PC-3 (cell line): Measurements from ENCODE around the gene MRC2. TPM values are rescaled to one million over a fixed set of nuclear protein-coding genes. Genes with fewer than 3 reads are reported as not detected.
"Not testable (repeated sequence)": the region's sequence is repeated elsewhere in the genome, so short reads cannot be mapped to it uniquely, and the experiment has no call there.

Source experiments
- ATAC-seq: fragments of 200-7000 bp; cut with Tn5 transposase; 2 replicates; pipeline ENCODE4 v1.9.1; 2020; ENCODE audit warnings: mild to moderate bottlenecking, moderate library complexity
- BruUV-seq: library from RNA; stranded (reverse); fragments of 400-500 nt; replicated peaks from 2 replicates; lab custom pipeline; 2021; lab: Mats Ljungman, UMichigan
- CTCF ChIA-PET: fragments of 300-600 bp; sonication (Branson Sonifier 250); formaldehyde crosslinking; loops from one replicate; lab custom pipeline; 2022; ENCODE audit warnings: antibody characterized with exemption; lab: Charles Lee
- POLR2A ChIA-PET: fragments of 300-600 bp; sonication (Branson Sonifier 250); formaldehyde crosslinking; loops from one replicate; lab custom pipeline; 2022; ENCODE audit warnings: antibody characterized with exemption; ENCODE audit not compliant: unreplicated experiment; lab: Charles Lee
- DNase-seq: peaks from one replicate; pipeline ENCODE4 v3.0.0-alpha.2; 2015
- H2AFZ ChIP-seq: fragments of 300-600 bp; sonication (generic); 2 replicates; pipeline ENCODE4 v1.6.0; 2016; ENCODE audit warnings: antibody characterized with exemption, low read length
- H3F3A ChIP-seq: fragments of 300-600 bp; sonication (generic); one replicate; pipeline ENCODE4 v1.6.0; 2017; ENCODE audit warnings: antibody characterized with exemption, low read length, control low read depth, mild to moderate bottlenecking; ENCODE audit not compliant: unreplicated experiment
- H3K27ac ChIP-seq: fragments of 300-600 bp; sonication (generic); 2 replicates; pipeline ENCODE4 v1.5.1; 2016; ENCODE audit warnings: mild to moderate bottlenecking, low read length
- H3K27me3 ChIP-seq: fragments of 300-600 bp; sonication (generic); 2 replicates; pipeline ENCODE4 v1.6.1; 2016; ENCODE audit warnings: low read length, mixed read lengths
- H3K36me3 ChIP-seq: fragments of 300-600 bp; sonication (generic); 2 replicates; pipeline ENCODE4 v1.6.1; 2016; ENCODE audit warnings: low read depth, mixed run types, low read length, mixed read lengths
- H3K4me1 ChIP-seq: fragments of 300-600 bp; sonication (generic); 2 replicates; pipeline ENCODE4 v1.5.1; 2016; ENCODE audit warnings: low read length; ENCODE audit not compliant: insufficient read depth
- H3K4me2 ChIP-seq: fragments of 300-600 bp; sonication (generic); 2 replicates; pipeline ENCODE4 v1.6.0; 2016; ENCODE audit warnings: low read length
- H3K4me3 ChIP-seq: fragments of 300-600 bp; sonication (generic); 2 replicates; pipeline ENCODE4 v1.5.1; 2016; ENCODE audit warnings: mild to moderate bottlenecking, low read length, mixed read lengths
- H3K79me2 ChIP-seq: fragments of 300-600 bp; sonication (generic); 2 replicates; pipeline ENCODE4 v1.6.1; 2017; ENCODE audit warnings: low read length, mixed read lengths
- H3K9ac ChIP-seq: fragments of 300-600 bp; sonication (generic); 2 replicates; pipeline ENCODE4 v1.6.0; 2016; ENCODE audit warnings: mild to moderate bottlenecking, low read length
- H3K9me2 ChIP-seq: fragments of 300-600 bp; sonication (generic); replicated peaks from 2 replicates; pipeline ENCODE4 v1.6.1; 2016; ENCODE audit warnings: mixed run types, low read length, mixed read lengths
- H3K9me3 ChIP-seq: fragments of 300-600 bp; sonication (generic); 2 replicates; pipeline ENCODE4 v1.6.1; 2016; ENCODE audit warnings: low read length, mixed read lengths
- H4K20me1 ChIP-seq: fragments of 300-600 bp; sonication (generic); 2 replicates; pipeline ENCODE4 v1.6.1; 2016; ENCODE audit warnings: low read length, mixed read lengths
- CTCF ChIP-seq: fragments of 300-600 bp; sonication (generic); conservative IDR thresholded peaks from 2 replicates; pipeline ENCODE4 v1.5.1; 2017; ENCODE audit warnings: antibody characterized with exemption, low read depth, mild to moderate bottlenecking, low read length
- EZH2 ChIP-seq: fragments of 300-600 bp; sonication (generic); IDR thresholded peaks from one replicate; pipeline ENCODE4 v1.6.1; 2017; ENCODE audit warnings: antibody characterized with exemption, mild to moderate bottlenecking, low read length; ENCODE audit not compliant: unreplicated experiment
- EZH2phosphoT487 ChIP-seq: fragments of 300-600 bp; sonication (generic); IDR thresholded peaks from 2 replicates; pipeline ENCODE4 v1.6.1; 2018; ENCODE audit warnings: mild to moderate bottlenecking, antibody characterized with exemption, low read length, borderline replicate concordance
- intact Hi-C: fragments of 100-400 bp; cut with micrococcal nuclease; formaldehyde crosslinking; loops from 2 replicates; pipeline ENCODE4 v1.9.0; 2023
- total RNA-seq: library from RNA; depleted of rRNA; stranded (reverse); fragments of >200 nt; gene quantifications from 2 replicates; pipeline ENCODE4 v1.2.3, GENCODE V29; 2014

The MRC2 gene
- total RNA-seq, 1 experiment from 2014 or later: 13.5 TPM

GRCh38 chr17:62605588-62605987 is 21.9 kb upstream of the MRC2 start:
- Histone ChIP-seq H3K36me3 (peaks cover 54% of the 10 kb centered on the region), H3F3A (no peaks in the 10 kb centered on the region), H3K79me2 (no peaks in the 10 kb centered on the region), H3K4me2 (no peak overlapping the region), H3K27me3 (no peaks in the 10 kb centered on the region), H3K4me1 (no peaks in the 10 kb centered on the region), H3K4me3 (no peak overlapping the region), H2AFZ (no peak overlapping the region), H3K27ac (no peak overlapping the region), H3K9me3 (no peaks in the 10 kb centered on the region), H3K9ac (no peak overlapping the region), H3K9me2 (no peaks in the 10 kb centered on the region), H4K20me1 (no peaks in the 10 kb centered on the region)
- POLR2A ChIA-PET: no interaction called here
- no TSS peak for BruUV-seq
- DNase-seq (no peak), ATAC-seq (no peak)
- CTCF ChIA-PET: no interaction called here
- intact Hi-C loops: no loop called here
- TF ChIP-seq EZH2phosphoT487: no peak
- no peak for TF ChIP-seq EZH2
- TF ChIP-seq CTCF: no peak

- DNase-seq (no peak), ATAC-seq (no peak)
- Histone ChIP-seq H3K79me2 (no peaks in the 10 kb centered on the region), H3K27me3 (no peaks in the 10 kb centered on the region), H3K4me3 (no peak overlapping the region), H3K9ac (no peak overlapping the region), H3K4me1 (no peaks in the 10 kb centered on the region), H4K20me1 (no peaks in the 10 kb centered on the region), H3F3A (no peaks in the 10 kb centered on the region), H3K27ac (no peak overlapping the region), H3K9me2 (no peaks in the 10 kb centered on the region), H2AFZ (no peak overlapping the region), H3K9me3 (no peaks in the 10 kb centered on the region), H3K4me2 (no peak overlapping the region), H3K36me3 (peaks cover 53% of the 10 kb centered on the region)
- POLR2A ChIA-PET: no interaction called here
- no peak for TF ChIP-seq EZH2phosphoT487
- no peak for TF ChIP-seq EZH2
- TF ChIP-seq CTCF: no peak
- intact Hi-C loops: no loop called here
- no TSS peak for BruUV-seq
- CTCF ChIA-PET: no interaction called here
Observed at GRCh38 chr17:62611292-62611691, 16.2 kb upstream of the MRC2 start.

- H3K9ac ChIP-seq: no peak overlapping the region
- no peak overlapping the region for H3K27ac ChIP-seq
- H3K4me3 ChIP-seq: no peak overlapping the region
- ChIA-PET CTCF (no interaction called here), POLR2A (no interaction called here)
- peaks cover 49% of the 10 kb centered on the region for H3K36me3 ChIP-seq
- no peak for ATAC-seq
- no peaks in the 10 kb centered on the region for H4K20me1 ChIP-seq
- TF ChIP-seq CTCF (no peak), EZH2 (no peak)
- BruUV-seq: no TSS peak
- H2AFZ ChIP-seq: no peak overlapping the region
- H3K27me3 ChIP-seq: no peaks in the 10 kb centered on the region
- no peaks in the 10 kb centered on the region for H3K4me1 ChIP-seq
- no peaks in the 10 kb centered on the region for H3F3A ChIP-seq
- no peaks in the 10 kb centered on the region for H3K9me3 ChIP-seq
- intact Hi-C loops: no loop called here
- no peak overlapping the region for H3K4me2 ChIP-seq
- no peak for DNase-seq
- H3K9me2 ChIP-seq: no peaks in the 10 kb centered on the region
- H3K79me2 ChIP-seq: no peaks in the 10 kb centered on the region
Observed at GRCh38 chr17:62611728-62612127, 15.7 kb upstream of the MRC2 start.

- intact Hi-C loops, CTCF ChIA-PET, H3K4me2 ChIP-seq, H3K27me3 ChIP-seq, H3K27ac ChIP-seq, POLR2A ChIA-PET, H3K9me3 ChIP-seq, DNase-seq, H3K4me1 ChIP-seq, ATAC-seq, H3F3A ChIP-seq, H3K4me3 ChIP-seq, H4K20me1 ChIP-seq, H3K9me2 ChIP-seq, H2AFZ ChIP-seq, H3K9ac ChIP-seq, H3K79me2 ChIP-seq, BruUV-seq: not testable (repeated sequence)
- H3K36me3 ChIP-seq: peaks cover 46% of the 10 kb centered on the region
Observed at GRCh38 chr17:62612289-62612688, 15.2 kb upstream of the MRC2 start.

GRCh38 chr17:62613095-62613494 is 14.4 kb upstream of the MRC2 start:
- H3K27ac ChIP-seq, ATAC-seq, H3K4me2 ChIP-seq, H3K4me1 ChIP-seq, H3K79me2 ChIP-seq, H4K20me1 ChIP-seq, H3K9me2 ChIP-seq, H3K4me3 ChIP-seq, H3K9ac ChIP-seq, CTCF ChIA-PET, H3K9me3 ChIP-seq, POLR2A ChIA-PET, H2AFZ ChIP-seq, intact Hi-C loops, BruUV-seq, DNase-seq, H3K27me3 ChIP-seq, H3F3A ChIP-seq: not testable (repeated sequence)
- peaks cover 39% of the 10 kb centered on the region for H3K36me3 ChIP-seq
